Measurements from ENCODE around the gene SH3D21.

- TF ChIP-seq CTCF (IDR thresholded peaks at IDR 0.05) (no peak), POLR2A (IDR thresholded peaks at IDR 0.05) (no peak)
Measured at GRCh38 chr1:36354486-36354885, 48.3 kb downstream of the SH3D21 start.
